ENCODE results near the gene PM20D1.
"Not testable (repeated sequence)": the region's sequence is repeated elsewhere in the genome, so short reads cannot be mapped to it uniquely, and the experiment has no call there.

The PM20D1 gene

GRCh38 chr1:205849619-205850355, at the start of gene PM20D1:
TSS of gene PM20D1 (minus strand) at chr1:205850132. CDS start at chr1:205850072, 60 bp downstream.
- peak; percentile 52 for DNase-seq (ENCODE audit: low read depth, low spot score)

GRCh38 chr1:205896351-205896750, 46.4 kb upstream of the PM20D1 start:
- DNase-seq (ENCODE audit: low read depth, low spot score) = no peak

DNA sequence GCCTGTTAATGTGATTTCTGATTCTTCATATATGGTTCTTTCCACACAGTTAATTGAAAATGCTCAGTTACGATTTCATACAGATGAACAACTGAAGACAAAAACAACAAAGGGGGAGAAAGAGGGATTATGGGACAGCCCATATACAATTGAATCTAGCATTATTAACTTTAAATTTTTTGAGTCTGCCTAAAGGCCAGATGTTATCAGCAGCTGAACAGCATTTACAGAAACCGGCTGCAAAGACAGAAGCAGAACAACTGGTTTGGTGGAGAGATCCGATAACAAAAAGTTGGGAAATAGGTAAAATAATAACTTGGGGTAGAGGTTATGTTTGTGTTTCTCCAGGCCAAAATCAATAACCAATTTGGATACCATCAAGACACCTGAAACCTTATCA, 44.2 kb upstream of the PM20D1 start:
- not testable (repeated sequence) for DNase-seq (ENCODE audit: low read depth, low spot score)

DNA sequence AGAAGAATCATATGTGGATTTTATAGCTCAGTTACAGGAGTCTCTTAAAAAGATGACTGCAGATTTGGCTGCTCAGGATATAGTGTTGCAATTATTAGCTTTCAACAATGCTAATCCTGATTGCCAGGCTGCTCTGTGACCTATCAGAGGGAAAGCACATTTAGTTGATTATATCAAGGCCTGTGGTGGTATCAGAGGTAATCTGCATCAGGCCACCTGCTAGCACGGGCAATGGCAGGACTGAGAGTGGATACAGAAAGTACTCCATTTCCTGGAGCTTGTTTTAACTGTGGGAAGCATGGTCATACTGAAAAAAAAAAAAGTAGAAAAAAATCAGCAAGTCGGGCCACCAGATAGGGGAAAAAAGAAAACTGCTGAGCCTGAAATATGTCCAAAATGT, 42.2 kb upstream of the PM20D1 start:
- not testable (repeated sequence) for DNase-seq (ENCODE audit: low read depth, low spot score)

GRCh38 chr1:205891481-205891880, 41.5 kb upstream of the PM20D1 start:
- not testable (repeated sequence) for DNase-seq (ENCODE audit: low read depth, low spot score)

DNA sequence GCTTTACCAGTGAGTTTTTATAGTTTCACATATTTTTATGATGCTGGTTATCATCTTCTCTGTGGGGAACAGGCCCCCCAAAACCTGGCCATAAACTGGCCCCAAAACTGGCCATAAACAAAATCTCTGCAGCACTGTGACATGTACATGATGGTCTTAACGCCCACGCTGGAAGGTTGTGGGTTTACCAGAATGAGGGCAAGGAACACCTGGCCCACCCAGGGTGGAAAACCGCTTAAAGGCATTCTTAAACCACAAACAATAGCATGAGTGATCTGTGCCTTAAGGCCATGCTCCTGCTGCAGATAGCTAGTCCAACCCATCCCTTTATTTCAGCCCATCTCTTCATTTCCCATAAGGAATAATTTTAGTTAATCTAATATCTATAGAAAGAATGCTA, 40.7 kb upstream of the PM20D1 start:
- not testable (repeated sequence) for DNase-seq (ENCODE audit: low read depth, low spot score)

- not testable (repeated sequence) for DNase-seq (ENCODE audit: low read depth, low spot score)
Measured at GRCh38 chr1:205889706-205890105, 39.8 kb upstream of the PM20D1 start.

- not testable (repeated sequence) for DNase-seq (ENCODE audit: low read depth, low spot score)
Measured at GRCh38 chr1:205889006-205889405, 39.1 kb upstream of the PM20D1 start.

DNA sequence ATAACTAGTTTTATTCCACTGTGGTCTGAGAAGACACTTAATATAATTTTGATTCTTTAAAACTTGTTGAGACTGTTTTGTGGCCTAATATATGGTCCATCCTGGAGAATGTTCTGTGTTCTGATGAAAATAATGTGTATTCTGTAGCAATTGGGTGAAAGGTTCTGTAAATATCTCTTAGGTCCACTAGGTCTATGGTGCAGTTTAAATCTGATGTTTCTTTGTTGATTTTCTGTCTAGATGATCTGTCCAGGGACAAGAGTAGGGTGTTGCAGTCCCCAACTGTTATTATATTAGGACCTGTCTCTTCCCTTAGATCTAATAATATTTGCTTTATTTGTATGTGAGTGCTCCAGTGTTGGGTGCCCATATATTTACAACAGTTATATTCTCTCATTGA, 33.9 kb upstream of the PM20D1 start:
- DNase-seq (ENCODE audit: low read depth, low spot score) = no peak

DNA sequence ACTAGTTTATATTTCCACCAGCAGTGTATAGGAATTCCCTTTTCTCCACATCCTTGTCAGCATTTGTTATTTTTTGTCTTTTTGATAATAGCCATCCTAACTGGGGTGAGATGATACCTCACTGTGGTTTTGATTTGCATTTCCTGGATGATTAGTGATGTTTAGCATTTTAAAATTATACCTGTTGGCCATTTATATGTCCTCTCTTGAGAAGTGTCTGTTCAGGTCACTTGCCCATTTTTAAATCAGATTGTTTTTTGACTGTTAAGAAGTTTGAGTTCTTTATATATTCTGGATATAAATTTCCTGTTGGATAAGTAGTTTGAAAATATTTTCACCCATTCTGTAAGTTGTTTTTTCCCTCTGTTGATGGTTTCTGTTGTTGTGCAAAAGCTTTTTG, 31.0 kb upstream of the PM20D1 start:
- DNase-seq (ENCODE audit: low read depth, low spot score) = no peak

DNA sequence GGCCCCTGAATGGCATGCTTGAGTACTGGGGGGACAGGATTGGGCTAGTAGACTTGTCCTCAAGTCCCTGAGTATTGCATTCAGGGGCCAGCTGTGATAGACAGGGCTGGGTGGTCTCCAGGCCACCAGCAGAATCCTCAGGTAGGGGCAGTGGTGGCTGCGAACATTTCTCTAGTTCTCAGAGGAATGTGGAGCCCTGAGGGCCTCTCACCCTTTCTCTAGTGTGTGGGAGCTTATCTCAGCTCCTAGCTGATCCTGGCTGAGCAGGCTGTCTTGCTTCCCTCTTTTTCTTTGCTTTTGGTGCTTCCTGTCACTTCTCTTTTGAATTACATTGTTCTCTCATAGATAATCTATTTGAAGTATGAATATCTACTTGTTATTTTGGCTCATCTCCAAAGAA, 30.0 kb upstream of the PM20D1 start:
- no peak for DNase-seq (ENCODE audit: low read depth, low spot score)

- DNase-seq (ENCODE audit: low read depth, low spot score) = no peak
Measured at GRCh38 chr1:205878026-205878425, 28.1 kb upstream of the PM20D1 start.

GRCh38 chr1:205873148-205873547, 23.2 kb upstream of the PM20D1 start:
- DNase-seq (ENCODE audit: low read depth, low spot score) = not testable (repeated sequence)

GRCh38 chr1:205870236-205870635, 20.3 kb upstream of the PM20D1 start:
- no peak for DNase-seq (ENCODE audit: low read depth, low spot score)

DNA sequence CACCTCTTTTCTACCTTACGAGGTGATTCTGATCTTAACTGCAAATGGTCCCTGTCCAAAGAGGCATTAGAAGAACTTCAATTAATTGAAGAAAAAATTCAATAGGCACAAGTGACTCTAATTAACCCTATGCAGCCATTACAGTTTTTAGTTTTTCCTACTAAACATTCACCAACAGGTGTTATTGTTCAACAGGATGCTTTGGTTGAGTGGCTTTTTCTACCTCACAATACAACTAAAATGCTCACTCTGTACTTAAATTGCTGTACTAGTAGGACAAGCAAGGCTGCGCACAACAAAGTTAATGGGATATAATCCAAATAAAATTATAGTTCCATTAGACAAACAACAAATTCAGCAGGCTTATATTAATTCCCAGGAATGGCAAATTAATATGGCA, 11.6 kb upstream of the PM20D1 start:
- DNase-seq (ENCODE audit: low read depth, low spot score) = no peak

- no peak for DNase-seq (ENCODE audit: low read depth, low spot score)
Measured at GRCh38 chr1:205858141-205858961, 8.4 kb upstream of the PM20D1 start.

GRCh38 chr1:205857501-205857900, 7.6 kb upstream of the PM20D1 start:
- not testable (repeated sequence) for DNase-seq (ENCODE audit: low read depth, low spot score)

GRCh38 chr1:205856433-205856832, 6.5 kb upstream of the PM20D1 start:
- DNase-seq (ENCODE audit: low read depth, low spot score) = no peak

DNA sequence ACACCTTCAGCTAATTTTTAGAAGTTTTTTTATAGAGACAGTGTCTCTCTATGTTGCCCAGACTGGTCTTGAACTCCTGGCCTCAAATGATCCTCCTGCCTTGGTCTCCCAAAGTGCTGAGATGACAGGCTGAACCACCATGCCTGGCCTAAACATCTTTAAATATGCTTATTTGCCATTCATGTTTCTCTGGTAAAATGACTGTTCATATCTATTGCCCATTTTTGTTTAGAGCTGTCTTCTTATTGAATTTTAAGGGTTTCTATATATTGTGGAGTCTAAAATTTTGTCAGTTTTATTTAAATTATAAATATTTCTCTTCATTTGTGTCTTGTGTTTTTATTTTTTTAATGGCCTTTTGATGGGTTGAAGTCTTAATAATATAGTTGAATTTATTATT, 3.0 kb upstream of the PM20D1 start:
- DNase-seq (ENCODE audit: low read depth, low spot score) = no peak

DNA sequence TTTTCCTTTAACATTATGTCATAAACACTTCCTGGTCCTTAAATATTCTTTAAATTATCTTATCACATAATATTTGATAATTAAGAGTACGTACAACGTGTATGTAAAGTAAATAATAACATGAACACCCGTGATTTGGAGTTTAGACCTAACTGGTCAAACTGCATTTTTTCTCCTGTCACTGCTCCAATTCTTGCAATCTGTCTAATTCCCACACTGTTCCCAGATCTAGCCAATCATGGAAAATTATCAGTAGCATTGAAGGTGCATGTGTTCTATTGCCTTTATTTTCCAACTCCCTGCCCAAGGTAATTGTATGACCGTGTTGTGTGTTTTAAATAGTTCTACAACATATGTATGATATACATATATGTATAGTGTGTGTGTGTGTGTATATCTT, 2.1 kb upstream of the PM20D1 start:
- no peak for DNase-seq (ENCODE audit: low read depth, low spot score)

- no peak for DNase-seq (ENCODE audit: low read depth, low spot score)
Measured at GRCh38 chr1:205843036-205843859, 6.7 kb downstream of the PM20D1 start.

- no peak for DNase-seq (ENCODE audit: low read depth, low spot score)
Measured at GRCh38 chr1:205842229-205842628, 7.7 kb downstream of the PM20D1 start.
